Activated effector memory CD4-positive, alpha-beta T cell treated with Interleukin-2 at 50 U/mL for 16 hours (primary cell): Measurements from ENCODE around the gene SUMO1.

Source experiments
- DNase-seq: peaks from one replicate; pipeline ENCODE4 v3.0.0-alpha.2; 2020

SUMO1 gene

DNA sequence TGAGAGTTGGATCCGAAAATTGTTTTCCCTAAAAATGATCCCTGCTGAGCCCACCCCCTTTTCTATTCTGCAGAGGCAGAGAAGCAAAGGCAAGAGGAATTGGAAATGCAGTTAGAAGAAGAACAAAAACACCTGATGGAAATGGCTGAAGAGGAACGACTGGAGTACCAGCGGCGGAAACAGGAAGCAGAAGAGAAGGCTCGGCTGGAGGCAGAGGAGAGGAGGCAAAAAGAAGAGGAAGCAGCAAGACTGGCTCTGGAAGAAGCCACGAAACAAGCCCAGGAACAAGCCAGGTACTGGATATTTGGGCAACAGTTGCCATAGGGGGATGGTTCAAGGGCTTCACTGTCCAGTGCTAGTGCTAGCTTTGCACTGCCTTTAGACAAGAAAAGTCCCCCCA lies 41.7 kb downstream of the SUMO1 start:
- no peak for DNase-seq

GRCh38 chr2:202194418-202194817 lies 44.0 kb downstream of the SUMO1 start:
- DNase-seq, result no peak

GRCh38 chr2:202193881-202194353 lies 44.5 kb downstream of the SUMO1 start:
- no peak for DNase-seq

- no peak for DNase-seq
Measured at GRCh38 chr2:202193305-202193704, 45.1 kb downstream of the SUMO1 start.

GRCh38 chr2:202187570-202187969 lies 50.8 kb downstream of the SUMO1 start:
- DNase-seq, result no peak

DNA sequence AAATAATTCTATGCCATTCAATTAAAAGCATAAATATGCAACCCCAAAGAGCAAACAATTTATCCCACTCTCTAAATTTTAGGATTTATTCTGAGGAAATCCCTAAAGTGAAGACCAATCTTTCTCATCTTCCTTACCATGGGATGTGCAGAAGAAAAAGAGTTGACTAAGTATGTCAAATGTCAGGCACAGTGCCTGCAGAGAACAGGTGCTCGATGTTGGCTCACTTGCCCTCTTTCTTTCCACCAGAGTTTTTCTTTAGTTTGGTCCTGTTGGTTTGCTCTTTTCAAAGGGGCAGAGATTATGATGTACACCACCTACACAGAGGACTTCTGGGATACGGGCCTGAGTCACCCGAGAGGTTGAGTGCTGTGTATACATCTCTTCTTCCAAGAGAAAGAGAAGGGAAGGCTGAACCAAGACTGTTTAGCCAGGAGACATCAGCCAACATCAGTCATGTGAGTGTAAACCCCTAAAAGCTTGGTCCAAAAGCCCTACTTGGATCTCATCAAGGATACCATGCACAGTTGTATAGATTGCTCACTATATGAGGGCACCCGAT lies 51.7 kb downstream of the SUMO1 start:
- DNase-seq, result no peak

- DNase-seq, result no peak
Measured at GRCh38 chr2:202185156-202185555, 53.2 kb downstream of the SUMO1 start.

- DNase-seq, result no peak
Measured at GRCh38 chr2:202184557-202184956, 53.8 kb downstream of the SUMO1 start.

DNA sequence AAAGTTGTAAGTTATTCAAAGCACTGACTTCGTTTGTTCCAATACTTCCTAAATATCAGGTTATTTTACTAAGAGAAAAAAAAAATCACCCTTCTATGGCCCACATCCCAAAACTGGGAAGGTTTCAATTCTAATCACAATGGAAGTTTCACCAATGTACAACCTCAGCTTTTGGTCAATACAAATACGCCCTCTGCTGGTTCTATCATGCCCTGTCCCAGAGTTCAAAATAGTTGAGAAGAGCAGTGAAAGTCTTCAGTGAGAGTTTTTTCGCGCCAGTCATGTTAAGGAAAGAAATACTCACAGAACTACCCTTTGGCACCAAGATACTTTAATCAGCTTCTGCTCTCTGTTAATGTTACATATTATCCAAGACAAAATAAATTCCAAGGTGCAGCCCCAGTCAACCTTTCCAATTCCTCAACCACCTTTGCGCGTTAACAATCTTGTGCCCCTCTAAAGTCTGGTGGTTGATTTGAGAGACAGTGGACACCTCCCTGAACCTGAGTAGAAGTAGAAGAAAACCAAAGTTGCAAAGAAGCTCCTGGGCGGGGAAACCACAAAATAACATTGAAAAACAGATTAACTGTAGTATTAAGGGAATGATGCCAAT lies 59.9 kb downstream of the SUMO1 start:
- DNase-seq, result peak; percentile 10

DNA sequence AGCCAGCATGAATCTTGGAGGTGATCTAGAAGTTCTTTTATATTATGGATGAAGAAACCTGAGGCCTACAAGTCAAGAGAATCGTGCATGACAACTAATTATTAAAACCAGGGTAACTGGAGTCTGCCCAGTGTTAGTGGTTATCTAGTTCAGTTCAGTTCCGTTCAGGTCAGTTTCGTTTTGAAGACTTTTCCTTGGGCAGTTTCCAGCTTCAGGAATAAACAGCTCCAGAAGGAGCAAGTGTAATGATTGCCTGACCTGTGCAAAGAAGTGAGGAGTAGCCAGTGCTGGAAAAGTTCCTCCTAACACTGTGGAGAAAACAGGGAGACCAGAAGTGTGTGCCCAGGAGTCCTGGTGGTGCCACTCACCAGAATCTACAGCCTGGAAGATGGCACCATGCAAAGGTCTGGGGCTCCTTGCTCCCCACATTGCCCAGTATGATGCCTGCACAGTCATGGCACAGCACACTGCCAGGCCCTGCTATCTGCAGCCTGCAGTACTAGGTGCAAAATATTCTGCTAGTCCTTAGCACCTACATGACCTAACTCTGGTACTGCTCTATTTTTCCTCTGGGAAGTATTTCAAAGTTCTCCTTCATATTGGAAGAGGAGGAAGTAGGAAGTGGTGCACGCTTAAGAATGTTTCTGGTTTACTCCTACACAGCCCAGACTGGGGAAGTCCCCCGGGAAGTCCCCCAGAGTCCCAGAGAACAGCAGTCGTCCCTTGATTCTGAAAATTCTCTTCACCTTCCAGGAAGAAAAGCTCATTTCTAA lies 65.8 kb downstream of the SUMO1 start:
- no peak for DNase-seq

GRCh38 chr2:202171241-202171825 lies 67.1 kb downstream of the SUMO1 start:
- DNase-seq, result no peak

- DNase-seq, result no peak
Measured at GRCh38 chr2:202169832-202170424, 68.5 kb downstream of the SUMO1 start.

GRCh38 chr2:202169131-202169530 lies 69.3 kb downstream of the SUMO1 start:
- DNase-seq, result no peak

DNA sequence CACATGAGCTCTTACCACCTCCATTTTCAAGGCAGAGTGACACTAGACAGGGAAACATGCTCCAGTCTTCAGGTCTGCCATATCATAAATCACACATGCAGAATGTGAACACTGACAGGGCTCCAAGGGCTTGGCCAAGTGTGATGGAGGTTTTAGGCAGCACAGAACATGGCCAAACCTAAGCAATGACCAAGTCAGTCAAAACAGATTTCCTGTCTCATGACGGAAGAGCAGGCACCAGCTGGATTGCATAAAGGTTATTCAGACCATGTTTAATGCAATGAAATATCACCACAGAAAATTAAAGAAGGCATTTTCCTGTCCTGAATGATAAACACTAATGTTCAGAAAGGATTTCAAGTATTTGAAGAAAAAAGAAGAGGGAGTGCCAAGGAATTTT lies 72.5 kb downstream of the SUMO1 start:
- no peak for DNase-seq

GRCh38 chr2:202165208-202165607 lies 73.2 kb downstream of the SUMO1 start:
- DNase-seq, result no peak

- DNase-seq, result no peak
Measured at GRCh38 chr2:202164411-202164810, 74.0 kb downstream of the SUMO1 start.

- no peak for DNase-seq
Measured at GRCh38 chr2:202161151-202161835, 77.1 kb downstream of the SUMO1 start.

- no peak for DNase-seq
Measured at GRCh38 chr2:202158796-202159195, 79.6 kb downstream of the SUMO1 start.

DNA sequence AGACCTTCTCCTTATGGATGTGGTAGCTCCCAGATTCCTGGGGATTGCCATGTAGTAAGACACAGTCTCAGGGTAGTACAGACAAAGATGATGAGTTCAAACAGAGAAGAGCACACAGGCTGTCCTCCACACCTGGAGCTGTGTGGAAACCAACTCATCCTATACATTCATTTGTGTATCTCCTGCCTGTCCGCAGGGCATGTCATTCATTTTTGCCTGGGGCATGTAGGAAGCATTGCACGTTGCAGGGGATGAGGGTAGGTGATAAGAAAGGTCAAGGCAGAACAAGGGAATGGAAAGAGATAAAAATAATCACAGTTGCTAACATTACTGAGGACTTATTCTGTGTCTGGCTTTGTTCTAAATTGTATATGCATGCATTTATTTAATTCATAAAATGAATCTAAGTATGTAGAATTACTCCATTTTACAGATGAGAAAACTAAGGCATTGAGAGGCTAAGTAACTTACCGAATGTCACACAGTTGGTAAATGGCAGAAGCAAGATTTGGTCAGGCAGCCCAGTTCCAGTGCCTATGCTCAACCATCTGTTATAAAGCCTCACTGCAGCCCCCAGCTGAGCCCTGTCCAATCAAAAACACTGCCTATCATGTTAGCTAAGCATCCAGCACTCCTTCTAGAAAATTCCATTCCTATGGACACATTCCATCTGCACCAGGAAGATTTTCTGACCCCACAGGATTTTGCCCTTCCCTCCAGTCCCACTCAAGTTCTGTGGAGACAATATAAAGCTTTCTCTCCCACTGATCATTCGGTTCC lies 81.0 kb downstream of the SUMO1 start:
- no peak for DNase-seq
